ENCODE measurements around the gene NUBPL. TPM values are rescaled to one million over a fixed set of nuclear protein-coding genes. Genes with fewer than 3 reads are reported as not detected.
"Not testable (repeated sequence)": the region's sequence is repeated elsewhere in the genome, so short reads cannot be mapped to it uniquely, and the experiment has no call there.

Gene NUBPL
- total RNA-seq, 1 donor from 2014 or later: 19.5 TPM

DNA sequence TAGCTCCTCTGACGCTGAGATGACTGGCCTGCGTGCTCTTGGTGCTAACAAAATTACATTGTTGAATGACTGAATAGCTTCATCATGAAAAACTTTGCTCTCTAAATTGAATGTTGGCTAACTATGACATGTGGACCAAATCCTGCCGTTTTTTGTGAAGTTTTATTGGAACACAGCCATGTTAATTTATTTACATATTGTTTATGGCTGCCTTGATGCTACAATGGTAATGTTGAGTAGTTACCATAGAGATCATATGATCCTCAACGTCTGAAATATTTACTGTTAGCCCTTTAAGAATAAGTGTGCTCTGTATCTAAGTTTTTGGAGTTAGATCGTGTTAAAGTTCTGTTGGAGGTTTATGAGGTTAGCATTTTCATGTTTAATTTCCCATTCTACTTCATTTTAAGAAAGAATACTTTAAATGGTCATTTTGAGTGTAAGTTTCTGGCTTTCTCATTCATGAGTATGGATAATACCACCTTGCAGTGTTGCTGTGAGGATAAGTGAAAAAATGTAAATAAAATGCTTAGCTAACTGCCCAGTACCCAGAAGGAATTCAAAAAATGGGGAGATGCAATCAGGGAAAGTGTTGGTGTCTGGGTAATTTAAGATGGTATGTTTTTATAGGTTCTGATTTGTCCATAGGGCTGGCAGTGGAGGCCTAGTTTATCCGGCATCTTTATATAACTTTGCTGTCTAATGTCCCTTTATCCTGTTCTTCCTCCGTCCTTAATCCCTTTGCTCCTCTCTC is 35.3 kb downstream of the NUBPL start:
- peaks cover 9% of the 10 kb centered on the region for H3K4me1 Mint-ChIP-seq (ENCODE audit: low read depth)
- TF ChIP-seq, protein P1, sequence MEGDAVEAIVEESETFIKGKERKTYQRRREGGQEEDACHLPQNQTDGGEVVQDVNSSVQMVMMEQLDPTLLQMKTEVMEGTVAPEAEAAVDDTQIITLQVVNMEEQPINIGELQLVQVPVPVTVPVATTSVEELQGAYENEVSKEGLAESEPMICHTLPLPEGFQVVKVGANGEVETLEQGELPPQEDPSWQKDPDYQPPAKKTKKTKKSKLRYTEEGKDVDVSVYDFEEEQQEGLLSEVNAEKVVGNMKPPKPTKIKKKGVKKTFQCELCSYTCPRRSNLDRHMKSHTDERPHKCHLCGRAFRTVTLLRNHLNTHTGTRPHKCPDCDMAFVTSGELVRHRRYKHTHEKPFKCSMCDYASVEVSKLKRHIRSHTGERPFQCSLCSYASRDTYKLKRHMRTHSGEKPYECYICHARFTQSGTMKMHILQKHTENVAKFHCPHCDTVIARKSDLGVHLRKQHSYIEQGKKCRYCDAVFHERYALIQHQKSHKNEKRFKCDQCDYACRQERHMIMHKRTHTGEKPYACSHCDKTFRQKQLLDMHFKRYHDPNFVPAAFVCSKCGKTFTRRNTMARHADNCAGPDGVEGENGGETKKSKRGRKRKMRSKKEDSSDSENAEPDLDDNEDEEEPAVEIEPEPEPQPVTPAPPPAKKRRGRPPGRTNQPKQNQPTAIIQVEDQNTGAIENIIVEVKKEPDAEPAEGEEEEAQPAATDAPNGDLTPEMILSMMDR (IDR thresholded peaks at IDR 0.05; ENCODE audit: unreplicated experiment): no peak
- no peak overlapping the region for H3K4me3 Mint-ChIP-seq (ENCODE audit: low read depth)
- DNase-seq (ENCODE audit: low spot score, unreplicated experiment): no peak
- H3K36me3 Mint-ChIP-seq (ENCODE audit: insufficient read depth): peaks cover 12% of the 10 kb centered on the region
- H3K9me3 Mint-ChIP-seq (ENCODE audit: low read depth): peaks cover 6% of the 10 kb centered on the region
- no peaks in the 10 kb centered on the region for H3K27me3 Mint-ChIP-seq
- H3K27ac Mint-ChIP-seq: no peak overlapping the region

DNA sequence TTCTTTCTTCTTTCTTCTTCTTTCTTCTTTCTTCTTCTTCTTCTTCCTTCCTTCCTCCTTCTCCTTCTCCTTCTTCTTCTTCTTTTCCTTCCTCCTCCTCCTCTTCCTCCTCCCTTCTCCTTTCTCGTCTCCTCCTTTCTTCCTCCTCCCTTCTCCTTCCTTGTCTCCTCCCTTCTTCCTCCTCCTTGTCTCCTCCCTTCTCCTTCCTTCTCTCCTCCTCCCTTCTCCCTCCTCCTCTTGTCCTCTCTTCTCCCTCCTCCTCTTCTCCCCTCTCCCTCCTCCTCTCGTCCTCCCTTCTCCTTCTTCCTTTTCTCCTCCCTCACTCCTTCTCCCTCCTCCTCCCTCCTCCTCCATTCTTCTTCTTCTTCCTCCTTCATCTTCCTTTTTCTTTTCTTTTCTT is 44.5 kb downstream of the NUBPL start:
- H3K36me3 Mint-ChIP-seq (ENCODE audit: insufficient read depth): peaks cover 36% of the 10 kb centered on the region
- H3K9me3 Mint-ChIP-seq (ENCODE audit: low read depth): peaks cover 33% of the 10 kb centered on the region
- no peak for DNase-seq (ENCODE audit: low spot score, unreplicated experiment)
- TF ChIP-seq, protein P1 (IDR thresholded peaks at IDR 0.05; ENCODE audit: unreplicated experiment): no peak
- H3K4me3 Mint-ChIP-seq (ENCODE audit: low read depth): no peak overlapping the region
- H3K27me3 Mint-ChIP-seq: no peaks in the 10 kb centered on the region
- no peak overlapping the region for H3K27ac Mint-ChIP-seq
- H3K4me1 Mint-ChIP-seq (ENCODE audit: low read depth): no peaks in the 10 kb centered on the region

DNA sequence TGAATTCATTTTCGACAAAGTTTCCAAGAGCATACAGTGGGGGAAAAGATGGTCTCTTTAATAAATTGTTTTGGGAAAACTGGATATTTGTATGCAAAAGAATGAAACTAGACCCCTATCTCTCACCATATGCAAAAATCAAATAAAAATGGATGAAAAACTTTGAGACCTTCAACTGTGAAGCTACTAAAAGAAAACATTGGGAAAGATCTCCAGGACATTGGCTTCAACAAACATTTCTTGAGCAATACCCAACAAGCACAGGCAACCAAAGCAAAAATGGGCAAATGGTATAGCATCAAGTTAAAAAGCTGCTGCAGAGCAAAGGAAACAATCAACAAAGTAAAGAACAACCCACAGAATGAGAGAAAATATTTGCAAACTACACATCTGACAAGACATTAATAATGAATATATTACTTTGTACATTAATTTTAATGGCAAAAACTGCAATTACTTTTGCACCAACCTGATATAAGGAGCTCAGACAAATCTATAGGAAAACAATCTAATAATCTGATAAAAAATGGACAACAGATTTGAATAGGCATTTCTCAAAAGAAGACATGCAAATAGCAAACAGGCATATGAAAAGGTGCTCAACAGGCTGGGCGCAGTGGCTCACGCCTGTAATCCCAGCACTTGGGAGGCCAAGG is 50.7 kb downstream of the NUBPL start:
- Mint-ChIP-seq H3K9me3 (ENCODE audit: low read depth) (peaks cover 40% of the 10 kb centered on the region), H3K27me3 (no peaks in the 10 kb centered on the region), H3K4me1 (ENCODE audit: low read depth) (no peaks in the 10 kb centered on the region), H3K36me3 (ENCODE audit: insufficient read depth) (peaks cover 27% of the 10 kb centered on the region), H3K27ac (no peak overlapping the region), H3K4me3 (ENCODE audit: low read depth) (no peak overlapping the region)
- no peak for DNase-seq (ENCODE audit: low spot score, unreplicated experiment)
- TF ChIP-seq, protein P1 (IDR thresholded peaks at IDR 0.05; ENCODE audit: unreplicated experiment): no peak

DNA sequence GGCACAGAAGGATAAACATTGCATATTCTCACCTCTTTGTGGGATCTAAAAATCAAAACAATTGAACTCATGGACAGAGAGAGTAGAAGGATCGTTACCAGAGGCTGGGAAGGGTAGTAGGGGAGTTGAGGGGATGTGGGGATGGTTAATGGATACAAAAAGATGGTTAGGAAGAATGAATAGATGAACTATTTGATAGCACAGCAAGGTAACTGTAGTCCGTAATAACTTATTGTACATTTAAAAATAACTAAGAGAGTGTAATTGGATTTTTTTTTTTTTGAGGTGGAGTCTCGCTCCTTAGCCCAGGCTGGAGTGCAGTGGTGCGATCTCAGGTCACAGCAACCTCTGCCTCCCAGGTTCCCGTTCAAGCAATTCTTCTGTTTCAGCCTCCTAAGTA is 52.0 kb downstream of the NUBPL start:
- Mint-ChIP-seq H3K27ac (no peak overlapping the region), H3K9me3 (ENCODE audit: low read depth) (peaks cover 38% of the 10 kb centered on the region), H3K36me3 (ENCODE audit: insufficient read depth) (peaks cover 16% of the 10 kb centered on the region), H3K4me1 (ENCODE audit: low read depth) (peaks cover 4% of the 10 kb centered on the region), H3K4me3 (ENCODE audit: low read depth) (no peak overlapping the region), H3K27me3 (no peaks in the 10 kb centered on the region)
- TF ChIP-seq, protein P1 (IDR thresholded peaks at IDR 0.05; ENCODE audit: unreplicated experiment): no peak
- no peak for DNase-seq (ENCODE audit: low spot score, unreplicated experiment)

DNA sequence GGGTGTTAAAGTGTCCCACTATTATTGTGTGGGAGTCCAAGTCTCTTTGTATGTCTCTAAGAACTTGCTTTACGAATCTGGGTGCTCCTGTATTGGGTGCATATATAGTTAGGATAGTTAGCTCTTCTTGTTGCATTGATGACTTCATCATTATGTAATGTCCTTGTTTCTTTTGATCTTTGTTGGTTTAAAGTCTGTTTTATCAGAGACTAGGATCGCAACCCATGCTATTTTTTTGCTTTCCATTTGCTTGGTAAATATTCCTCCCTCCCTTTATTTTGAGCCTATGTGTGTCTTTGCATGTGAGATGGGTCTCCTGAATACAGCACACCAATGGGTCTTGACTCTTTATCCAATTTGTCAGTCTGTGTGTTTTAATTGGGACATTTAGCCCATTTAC is 57.7 kb downstream of the NUBPL start:
- not testable (repeated sequence) for H3K27me3 Mint-ChIP-seq; H3K4me1 Mint-ChIP-seq (ENCODE audit: low read depth); H3K27ac Mint-ChIP-seq; DNase-seq (ENCODE audit: low spot score, unreplicated experiment); H3K4me3 Mint-ChIP-seq (ENCODE audit: low read depth)
- Mint-ChIP-seq H3K36me3 (ENCODE audit: insufficient read depth) (peaks cover 35% of the 10 kb centered on the region), H3K9me3 (ENCODE audit: low read depth) (peaks cover 36% of the 10 kb centered on the region)

All from progenitor cell of endocrine pancreas (in vitro differentiated cells).